Central memory CD8-positive, alpha-beta T cell (primary cell): Measurements from ENCODE around the gene BOC.

Experiments used
- ATAC-seq: fragments of 150-1000 bp; cut with Tn5 transposase; replicated peaks from 2 replicates; pipeline ENCODE4 v1.10.0; 2022; ENCODE audit warnings: mild to moderate bottlenecking, moderate FRiP score, moderate number of reproducible peaks; ENCODE audit not compliant: poor library complexity, severe bottlenecking; ENCODE audit errors: extremely low read depth
- DNase-seq, 2 donors: peaks; one replicate each; pipeline ENCODE4 v3.0.0; 2021; ENCODE audit warnings: low spot score in 2 of 2
- H3K27ac Mint-ChIP-seq: one replicate; pipeline ENCODE4 v1.8.0; 2022; ENCODE audit warnings: low read depth, mild to moderate bottlenecking, moderate library complexity, mixed read lengths
- H3K27me3 Mint-ChIP-seq: one replicate; pipeline ENCODE4 v1.8.0; 2022; ENCODE audit warnings: mixed read lengths
- H3K36me3 Mint-ChIP-seq: one replicate; pipeline ENCODE4 v1.8.0; 2022; ENCODE audit warnings: mild to moderate bottlenecking, moderate library complexity, mixed read lengths; ENCODE audit not compliant: insufficient read depth
- H3K4me1 Mint-ChIP-seq: one replicate; pipeline ENCODE4 v1.8.0; 2022; ENCODE audit warnings: mixed read lengths
- H3K4me3 Mint-ChIP-seq: one replicate; pipeline ENCODE4 v1.8.0; 2022; ENCODE audit warnings: mild to moderate bottlenecking, moderate library complexity, mixed read lengths
- H3K9me3 Mint-ChIP-seq: one replicate; pipeline ENCODE4 v1.8.0; 2022; ENCODE audit warnings: mixed read lengths

BOC gene

GRCh38 chr3:113263778-113264177, 52.4 kb downstream of the BOC start:
- Mint-ChIP-seq H3K27ac (no peak overlapping the region), H3K36me3 (no peaks in the 10 kb centered on the region), H3K4me3 (no peak overlapping the region), H3K4me1 (no peaks in the 10 kb centered on the region), H3K27me3 (peaks cover 42% of the 10 kb centered on the region), H3K9me3 (no peaks in the 10 kb centered on the region)
- DNase-seq, result no peak
- no peak for ATAC-seq

- Mint-ChIP-seq H3K9me3 (no peaks in the 10 kb centered on the region), H3K27me3 (peaks cover 43% of the 10 kb centered on the region), H3K4me3 (no peak overlapping the region), H3K4me1 (no peaks in the 10 kb centered on the region), H3K36me3 (no peaks in the 10 kb centered on the region), H3K27ac (no peak overlapping the region)
- ATAC-seq (no peak), DNase-seq (no peak)
Measured at GRCh38 chr3:113264283-113265131, 53.1 kb downstream of the BOC start.

DNA sequence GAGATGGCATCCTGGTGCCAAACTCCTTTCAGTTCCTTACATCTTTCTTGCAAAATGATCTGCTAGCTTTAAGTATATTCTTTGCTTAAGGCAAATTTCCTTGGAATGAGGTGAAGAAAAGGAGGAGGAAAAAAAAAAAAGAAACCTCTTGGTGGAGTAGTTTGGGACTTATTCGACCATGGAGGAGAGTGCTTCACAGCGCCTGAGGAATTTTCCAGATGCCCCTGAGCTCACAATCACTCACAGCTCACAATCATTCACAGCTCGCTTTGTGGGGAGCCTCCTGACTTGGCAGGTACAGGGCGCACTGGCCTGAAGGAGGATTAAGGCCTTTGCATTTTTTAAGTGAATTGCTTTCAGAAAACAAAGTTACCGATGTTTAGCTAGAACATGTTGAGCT, 53.9 kb downstream of the BOC start:
- Mint-ChIP-seq H3K27me3 (peaks cover 36% of the 10 kb centered on the region), H3K4me1 (no peaks in the 10 kb centered on the region), H3K27ac (no peak overlapping the region), H3K36me3 (no peaks in the 10 kb centered on the region), H3K9me3 (no peaks in the 10 kb centered on the region), H3K4me3 (no peak overlapping the region)
- no peak for DNase-seq
- ATAC-seq, result no peak

DNA sequence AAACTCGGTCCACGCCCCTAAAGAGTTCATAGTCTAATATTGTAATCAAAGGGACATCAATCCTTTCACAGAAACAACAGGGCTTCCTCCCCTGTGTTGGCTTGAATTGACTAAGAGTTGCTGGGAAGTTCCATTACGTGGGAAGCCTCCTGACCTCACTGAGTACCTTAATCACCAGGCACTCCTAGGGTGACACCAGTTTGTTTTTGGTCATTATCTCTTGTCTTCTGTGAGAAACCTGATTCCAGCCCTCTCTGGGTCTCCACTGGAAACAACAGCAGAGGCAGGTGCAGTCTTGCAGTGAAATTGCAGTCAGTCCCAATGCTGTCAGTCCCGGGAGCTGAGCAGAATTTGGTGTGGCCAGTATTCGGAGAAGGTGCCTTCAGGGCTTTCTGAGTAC, 55.4 kb downstream of the BOC start:
- Mint-ChIP-seq H3K36me3 (no peaks in the 10 kb centered on the region), H3K27me3 (peaks cover 21% of the 10 kb centered on the region), H3K27ac (no peak overlapping the region), H3K9me3 (no peaks in the 10 kb centered on the region), H3K4me3 (no peak overlapping the region), H3K4me1 (no peaks in the 10 kb centered on the region)
- ATAC-seq, result no peak
- no peak for DNase-seq

- Mint-ChIP-seq H3K36me3 (no peaks in the 10 kb centered on the region), H3K4me1 (no peaks in the 10 kb centered on the region), H3K9me3 (no peaks in the 10 kb centered on the region), H3K27ac (no peak overlapping the region), H3K4me3 (no peak overlapping the region), H3K27me3 (peaks cover 15% of the 10 kb centered on the region)
- ATAC-seq (no peak), DNase-seq (no peak)
Measured at GRCh38 chr3:113268311-113268710, 57.0 kb downstream of the BOC start.

GRCh38 chr3:113268942-113269341, 57.6 kb downstream of the BOC start:
- H3K27ac Mint-ChIP-seq, result no peak overlapping the region
- no peak for DNase-seq
- H3K4me1 Mint-ChIP-seq, result no peaks in the 10 kb centered on the region

GRCh38 chr3:113269661-113270060, 58.3 kb downstream of the BOC start:
- Mint-ChIP-seq H3K27me3 (peaks cover 15% of the 10 kb centered on the region), H3K4me1 (no peaks in the 10 kb centered on the region), H3K27ac (no peak overlapping the region), H3K4me3 (no peak overlapping the region), H3K36me3 (no peaks in the 10 kb centered on the region), H3K9me3 (no peaks in the 10 kb centered on the region)
- DNase-seq, result no peak
- no peak for ATAC-seq

More at GRCh38 chr3:113268942-113269341, 57.6 kb downstream of the BOC start:
- ATAC-seq, result no peak
- peaks cover 15% of the 10 kb centered on the region for H3K27me3 Mint-ChIP-seq
- no peaks in the 10 kb centered on the region for H3K9me3 Mint-ChIP-seq
- H3K36me3 Mint-ChIP-seq, result no peaks in the 10 kb centered on the region
- no peak overlapping the region for H3K4me3 Mint-ChIP-seq

GRCh38 chr3:113270068-113270467, 58.7 kb downstream of the BOC start:
- H3K36me3 Mint-ChIP-seq, result no peaks in the 10 kb centered on the region
- no peaks in the 10 kb centered on the region for H3K9me3 Mint-ChIP-seq
- no peak overlapping the region for H3K27ac Mint-ChIP-seq
- no peak overlapping the region for H3K4me3 Mint-ChIP-seq
- H3K27me3 Mint-ChIP-seq, result peaks cover 15% of the 10 kb centered on the region
- no peaks in the 10 kb centered on the region for H3K4me1 Mint-ChIP-seq
- no peak for DNase-seq
- no peak for ATAC-seq

DNA sequence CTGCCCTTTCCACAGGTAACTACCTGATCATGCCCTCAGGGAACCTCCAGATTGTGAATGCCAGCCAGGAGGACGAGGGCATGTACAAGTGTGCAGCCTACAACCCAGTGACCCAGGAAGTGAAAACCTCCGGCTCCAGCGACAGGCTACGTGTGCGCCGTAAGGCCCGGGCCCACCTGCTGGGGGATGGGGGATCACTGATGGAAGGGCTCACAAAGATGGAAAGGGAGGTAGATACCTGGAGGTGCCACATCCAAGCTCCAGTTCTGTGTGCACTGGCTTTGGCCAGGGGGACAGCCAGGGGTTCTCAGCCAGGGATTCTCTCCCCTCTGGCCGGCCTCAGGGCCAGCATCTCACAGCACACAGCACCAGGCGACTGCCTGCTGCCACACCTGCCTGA, 59.4 kb downstream of the BOC start:
- Mint-ChIP-seq H3K4me3 (no peak overlapping the region), H3K4me1 (no peaks in the 10 kb centered on the region), H3K27ac (no peak overlapping the region), H3K36me3 (no peaks in the 10 kb centered on the region), H3K27me3 (peaks cover 15% of the 10 kb centered on the region), H3K9me3 (no peaks in the 10 kb centered on the region)
- DNase-seq (no peak), ATAC-seq (no peak)

DNA sequence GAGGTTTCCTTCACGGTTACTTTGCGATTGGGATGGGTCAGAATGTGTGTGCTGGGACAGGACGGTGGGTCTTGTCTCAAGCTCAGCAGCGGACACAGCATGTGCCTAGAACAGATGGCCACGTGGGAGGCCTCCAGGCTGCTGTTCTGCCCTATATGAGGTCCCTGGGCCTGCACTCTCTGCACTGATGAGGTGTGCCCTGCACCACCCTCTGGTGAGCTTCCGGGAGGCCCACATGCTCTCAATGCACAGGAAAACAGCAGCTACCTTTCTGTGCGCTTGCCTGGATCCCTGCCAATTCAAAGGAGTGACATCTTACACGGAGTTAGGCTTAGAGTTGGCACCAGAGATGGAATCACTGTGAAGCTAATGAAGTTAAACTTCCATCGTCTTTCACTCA, 59.8 kb downstream of the BOC start:
- H3K36me3 Mint-ChIP-seq, result no peaks in the 10 kb centered on the region
- H3K4me1 Mint-ChIP-seq, result no peaks in the 10 kb centered on the region
- DNase-seq, result no peak
- peaks cover 15% of the 10 kb centered on the region for H3K27me3 Mint-ChIP-seq
- no peak for ATAC-seq
- H3K9me3 Mint-ChIP-seq, result no peaks in the 10 kb centered on the region
- no peak overlapping the region for H3K4me3 Mint-ChIP-seq
- no peak overlapping the region for H3K27ac Mint-ChIP-seq

DNA sequence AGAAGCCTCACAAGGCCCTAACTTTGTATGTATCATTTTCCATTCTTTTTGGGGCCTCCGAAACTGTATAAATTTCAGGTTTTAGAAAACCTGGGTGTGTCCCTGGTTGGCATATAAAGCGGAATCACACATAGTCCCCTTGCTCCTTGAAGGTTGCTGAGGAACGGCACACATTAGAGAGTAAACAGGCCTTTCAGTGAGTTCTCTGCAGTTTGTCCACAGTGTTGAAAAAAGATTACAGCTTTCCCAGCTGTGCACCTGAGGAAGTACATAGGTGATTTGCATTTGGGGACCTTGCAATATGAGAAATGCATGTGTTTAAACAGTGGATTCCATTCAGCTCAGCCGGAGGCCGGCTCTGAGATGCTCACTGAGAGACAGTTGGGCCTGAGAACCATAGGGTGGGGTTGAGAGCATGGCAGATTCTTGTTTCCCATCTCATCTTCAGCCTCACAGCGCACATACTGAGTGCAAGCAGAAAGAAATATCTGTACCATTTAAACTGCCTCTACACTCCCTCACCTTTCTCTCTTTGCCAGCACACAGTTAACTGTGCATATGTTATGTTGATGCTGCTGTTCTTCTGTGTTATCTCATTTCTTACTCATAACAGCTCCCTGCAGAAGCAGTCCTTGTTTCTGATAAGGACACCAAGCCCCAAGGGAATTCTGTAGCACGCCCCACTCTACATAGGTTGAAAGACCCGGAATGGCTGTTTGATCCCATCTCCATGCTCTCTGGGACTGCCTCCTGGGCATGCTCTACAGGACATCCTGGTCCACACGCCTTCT, 60.4 kb downstream of the BOC start:
- H3K4me3 Mint-ChIP-seq, result no peak overlapping the region
- H3K27ac Mint-ChIP-seq, result no peak overlapping the region
- no peaks in the 10 kb centered on the region for H3K4me1 Mint-ChIP-seq
- peaks cover 15% of the 10 kb centered on the region for H3K27me3 Mint-ChIP-seq
- H3K9me3 Mint-ChIP-seq, result no peaks in the 10 kb centered on the region
- DNase-seq (no peak), ATAC-seq (no peak)
- no peaks in the 10 kb centered on the region for H3K36me3 Mint-ChIP-seq

DNA sequence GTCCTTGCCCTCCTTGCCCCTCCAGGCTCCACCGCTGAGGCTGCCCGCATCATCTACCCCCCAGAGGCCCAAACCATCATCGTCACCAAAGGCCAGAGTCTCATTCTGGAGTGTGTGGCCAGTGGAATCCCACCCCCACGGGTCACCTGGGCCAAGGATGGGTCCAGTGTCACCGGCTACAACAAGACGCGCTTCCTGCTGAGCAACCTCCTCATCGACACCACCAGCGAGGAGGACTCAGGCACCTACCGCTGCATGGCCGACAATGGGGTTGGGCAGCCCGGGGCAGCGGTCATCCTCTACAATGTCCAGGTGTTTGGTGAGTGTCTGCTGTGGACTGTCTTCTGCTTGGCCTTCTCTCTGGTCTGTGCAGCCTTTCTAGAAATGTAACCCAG, 61.0 kb downstream of the BOC start:
- H3K27me3 Mint-ChIP-seq, result peaks cover 15% of the 10 kb centered on the region
- no peak for DNase-seq
- ATAC-seq, result no peak
- H3K9me3 Mint-ChIP-seq, result no peaks in the 10 kb centered on the region
- no peaks in the 10 kb centered on the region for H3K36me3 Mint-ChIP-seq
- no peak overlapping the region for H3K27ac Mint-ChIP-seq
- no peaks in the 10 kb centered on the region for H3K4me1 Mint-ChIP-seq
- no peak overlapping the region for H3K4me3 Mint-ChIP-seq

GRCh38 chr3:113273011-113273410, 61.7 kb downstream of the BOC start:
- H3K27me3 Mint-ChIP-seq, result peaks cover 11% of the 10 kb centered on the region
- no peaks in the 10 kb centered on the region for H3K4me1 Mint-ChIP-seq
- DNase-seq (no peak), ATAC-seq (no peak)
- H3K36me3 Mint-ChIP-seq, result no peaks in the 10 kb centered on the region
- no peak overlapping the region for H3K27ac Mint-ChIP-seq
- H3K9me3 Mint-ChIP-seq, result no peaks in the 10 kb centered on the region
- H3K4me3 Mint-ChIP-seq, result no peak overlapping the region
